Activated naive CD4-positive, alpha-beta T cell treated with anti-CD3 and anti-CD28 coated beads for 36 hours (primary cell): ENCODE results near the gene IYD. TPM values are rescaled to one million over a fixed set of nuclear protein-coding genes. Genes with fewer than 3 reads are reported as not detected.
"Not testable (repeated sequence)": the region's sequence is repeated elsewhere in the genome, so short reads cannot be mapped to it uniquely, and the experiment has no call there.

Experiments
- CTCF ChIA-PET: fragments of 350-600 bp; sonication (Branson Sonifier 250); formaldehyde crosslinking; loops from one replicate; lab custom pipeline; 2021; ENCODE audit warnings: antibody characterized with exemption; lab: Charles Lee
- DNase-seq: peaks from one replicate; pipeline ENCODE4 v3.0.0-alpha.2; 2020
- H3K27ac Mint-ChIP-seq: one replicate; pipeline ENCODE4 v1.8.0; 2021; ENCODE audit warnings: mild to moderate bottlenecking, mixed read lengths
- H3K27me3 Mint-ChIP-seq: one replicate; pipeline ENCODE4 v1.8.0; 2021; ENCODE audit warnings: low read depth, mixed read lengths
- H3K36me3 Mint-ChIP-seq: one replicate; pipeline ENCODE4 v1.8.0; 2021; ENCODE audit warnings: low read depth, mixed read lengths
- H3K4me1 Mint-ChIP-seq: one replicate; pipeline ENCODE4 v1.8.0; 2021; ENCODE audit warnings: low read depth, mixed read lengths
- H3K4me3 Mint-ChIP-seq: one replicate; pipeline ENCODE4 v1.8.0; 2021; ENCODE audit warnings: mild to moderate bottlenecking, moderate library complexity, mixed read lengths
- H3K9me3 Mint-ChIP-seq: one replicate; pipeline ENCODE4 v1.8.0; 2021; ENCODE audit warnings: mixed read lengths
- intact Hi-C: fragments of 100-400 bp; cut with micrococcal nuclease; formaldehyde crosslinking; loops from one replicate; pipeline ENCODE4 v1.15.1; 2023
- total RNA-seq, 2 experiments: library from RNA; stranded (reverse); gene quantifications; one replicate each; pipeline ENCODE4 v1.2.3, GENCODE V29; 2021

IYD gene
- total RNA-seq, 2 experiments from 2014 or later = not detected

DNA sequence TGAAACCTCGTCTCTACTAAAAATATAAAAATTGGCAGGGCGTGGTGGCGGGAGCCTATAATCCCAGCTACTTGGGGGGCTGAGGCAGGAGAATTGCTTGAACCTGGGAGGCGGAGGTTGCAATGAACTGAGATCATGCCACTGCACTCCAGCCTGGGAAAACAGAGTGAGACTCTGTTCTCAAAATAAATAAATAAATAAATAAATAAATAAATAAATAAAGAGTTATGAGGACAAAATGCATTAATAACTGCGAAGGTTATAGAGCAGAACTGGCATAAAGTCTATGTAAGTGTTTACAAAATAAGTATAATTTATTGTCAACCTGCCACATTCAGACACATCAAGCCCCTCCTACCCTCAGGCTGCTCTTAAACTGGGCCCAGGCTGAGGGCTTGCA is 80.2 kb downstream of the IYD start:
- H3K27ac Mint-ChIP-seq, H3K4me3 Mint-ChIP-seq, H3K9me3 Mint-ChIP-seq, H3K4me1 Mint-ChIP-seq, H3K27me3 Mint-ChIP-seq, CTCF ChIA-PET, intact Hi-C loops, DNase-seq, H3K36me3 Mint-ChIP-seq: not testable (repeated sequence)

DNA sequence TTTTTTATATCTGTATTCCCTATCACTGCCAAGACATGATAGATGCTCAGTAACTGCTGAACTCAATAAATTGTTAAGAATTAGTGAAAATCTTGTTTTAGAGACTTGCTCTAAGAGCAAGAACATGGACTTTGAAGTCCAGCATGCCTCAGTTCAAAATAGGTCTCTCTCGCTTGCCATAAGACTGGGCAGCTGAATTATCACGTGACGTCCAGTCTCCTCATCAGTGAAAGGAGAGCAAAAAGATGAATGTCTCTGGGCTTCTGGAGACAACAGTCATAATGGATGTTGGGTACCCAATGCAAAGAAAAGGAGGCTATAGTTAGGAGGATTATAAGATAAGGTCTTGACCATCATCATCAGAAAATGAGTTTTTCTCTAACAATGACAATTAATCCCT is 82.1 kb downstream of the IYD start:
- no peak overlapping the region for H3K4me3 Mint-ChIP-seq
- H3K27me3 Mint-ChIP-seq = peaks cover 10% of the 10 kb centered on the region
- no peak for DNase-seq
- H3K36me3 Mint-ChIP-seq = no peaks in the 10 kb centered on the region
- no peaks in the 10 kb centered on the region for H3K9me3 Mint-ChIP-seq
- H3K4me1 Mint-ChIP-seq = no peaks in the 10 kb centered on the region
- intact Hi-C loops = no loop called here
- CTCF ChIA-PET = interaction anchor here (0.8 kb wide), 1 partner anchor 13 kb away, joined by 3 read pairs; no protein-coding TSS in a partner anchor
- H3K27ac Mint-ChIP-seq = no peak overlapping the region

DNA sequence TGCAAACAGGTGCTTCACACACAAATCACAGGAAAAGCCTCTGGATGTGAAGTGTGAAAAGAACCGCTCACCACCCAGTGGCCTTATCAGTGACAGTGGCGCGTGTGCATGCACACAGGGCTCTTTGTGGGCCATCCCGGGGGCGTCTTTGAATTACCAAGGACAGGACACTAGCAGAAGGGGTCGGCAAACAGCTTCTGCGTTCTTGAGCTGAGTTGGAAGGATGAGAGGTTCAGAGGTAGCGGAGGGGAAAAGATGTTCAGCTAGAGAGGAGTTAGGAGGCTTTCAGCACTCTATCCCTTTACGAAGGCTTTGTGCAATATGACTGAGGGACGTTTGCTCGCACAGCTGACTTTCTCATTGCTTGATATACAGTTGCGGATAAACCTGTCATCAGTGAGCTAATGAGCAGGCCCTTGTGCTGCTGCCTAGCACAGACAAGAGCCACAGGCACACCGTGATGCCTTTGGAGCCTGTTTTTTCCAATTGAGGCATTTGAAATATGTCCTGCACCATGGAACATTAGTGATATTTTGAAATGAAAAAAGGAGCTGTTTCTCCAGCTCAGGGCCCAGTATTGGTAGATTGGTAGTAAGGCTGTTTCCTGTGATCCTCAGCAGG is 83.1 kb downstream of the IYD start:
- no peaks in the 10 kb centered on the region for H3K4me1 Mint-ChIP-seq
- CTCF ChIA-PET = no interaction called here
- H3K27ac Mint-ChIP-seq = no peak overlapping the region
- no peak for DNase-seq
- H3K36me3 Mint-ChIP-seq = no peaks in the 10 kb centered on the region
- intact Hi-C loops = no loop called here
- H3K4me3 Mint-ChIP-seq = no peak overlapping the region
- peaks cover 4% of the 10 kb centered on the region for H3K27me3 Mint-ChIP-seq
- H3K9me3 Mint-ChIP-seq = no peaks in the 10 kb centered on the region

DNA sequence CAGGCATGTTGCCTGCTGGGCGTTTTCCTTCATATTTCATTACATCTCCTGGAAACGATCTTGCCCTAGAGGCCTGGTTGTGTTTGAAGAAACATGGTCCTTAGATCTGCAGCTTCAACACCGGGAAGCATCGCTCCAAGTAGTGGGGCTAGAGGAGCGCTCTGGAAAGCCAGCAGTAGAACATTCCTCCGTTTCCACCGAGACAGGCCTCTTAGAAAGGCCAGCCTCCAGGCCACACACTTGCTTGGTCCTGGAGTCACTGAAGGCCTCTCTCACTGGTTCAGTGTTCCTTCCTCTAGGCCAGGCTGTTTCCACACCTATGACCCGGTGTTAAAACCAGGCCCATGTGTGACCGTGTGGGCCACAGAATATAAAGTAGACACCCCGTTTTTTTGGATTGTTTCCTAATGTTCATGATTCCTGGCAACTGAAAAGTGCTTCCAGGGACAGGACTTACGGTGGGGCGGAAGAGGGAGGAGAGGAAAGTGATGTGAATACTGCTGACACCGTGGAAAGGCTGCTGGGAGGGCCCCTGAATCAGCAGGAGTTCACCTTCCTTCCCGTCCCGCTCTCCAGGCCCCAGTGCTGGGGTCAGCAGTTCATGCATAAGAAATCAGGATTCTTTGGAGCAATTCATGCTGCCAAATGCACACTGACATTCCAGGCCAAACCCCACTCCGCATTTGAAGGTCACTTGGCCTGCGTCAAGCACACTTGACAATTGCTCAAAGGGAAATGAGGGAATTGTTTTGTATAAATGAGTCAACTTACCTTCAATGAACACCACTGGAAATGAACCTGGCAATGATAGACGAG is 83.8 kb downstream of the IYD start:
- Mint-ChIP-seq H3K4me1 (no peaks in the 10 kb centered on the region), H3K4me3 (no peak overlapping the region), H3K9me3 (no peaks in the 10 kb centered on the region), H3K27ac (no peak overlapping the region), H3K27me3 (peaks cover 5% of the 10 kb centered on the region), H3K36me3 (no peaks in the 10 kb centered on the region)
- CTCF ChIA-PET = no interaction called here
- intact Hi-C loops = no loop called here
- DNase-seq = no peak

DNA sequence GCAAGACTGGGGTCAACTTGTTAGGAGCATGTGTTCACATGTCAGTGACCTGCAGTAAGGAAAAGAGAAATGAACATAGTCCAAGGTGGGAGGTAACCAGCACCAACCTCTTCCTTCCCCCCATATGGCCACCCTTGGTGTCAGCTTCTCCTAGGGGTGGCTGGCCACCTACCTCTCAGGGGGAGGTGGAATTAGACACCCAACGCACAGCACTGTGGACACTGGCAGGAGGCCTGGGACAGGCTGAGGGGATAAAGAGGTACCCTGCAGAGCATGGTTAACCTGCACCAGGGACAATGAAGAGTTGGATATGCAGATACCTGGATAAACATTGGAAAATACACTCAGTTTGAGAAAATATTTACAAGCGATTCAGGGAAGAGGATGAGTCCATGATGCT is 84.5 kb downstream of the IYD start:
- Mint-ChIP-seq H3K27me3 (peaks cover 5% of the 10 kb centered on the region), H3K4me1 (no peaks in the 10 kb centered on the region), H3K9me3 (no peaks in the 10 kb centered on the region), H3K36me3 (no peaks in the 10 kb centered on the region), H3K4me3 (no peak overlapping the region), H3K27ac (no peak overlapping the region)
- DNase-seq = no peak
- CTCF ChIA-PET = no interaction called here
- intact Hi-C loops = no loop called here

Other genes starting within 250 kb of the IYD start
- gene PPP1R14C, start 226.0 kb upstream of the IYD start, total RNA-seq = not detected
- 10 to 100 TPM; 10.8 to 11.1 TPM for gene PLEKHG1, start 230.9 kb downstream of the IYD start, total RNA-seq